GM12878 (cell line): Measurements from ENCODE around the gene NFIX. TPM values are rescaled to one million over a fixed set of nuclear protein-coding genes. Genes with fewer than 3 reads are reported as not detected.

Experiments
- ATF2 ChIP-seq: IDR thresholded peaks from 2 replicates; pipeline ENCODE4 v1.6.1; 2012; ENCODE audit warnings: low read length, inconsistent platforms
- BMI1 ChIP-seq: fragments of 450-650 bp; IDR thresholded peaks from 2 replicates; pipeline ENCODE4 v1.6.1; 2016; ENCODE audit warnings: mild to moderate bottlenecking, moderate library complexity, borderline replicate concordance
- CREB1 ChIP-seq: IDR thresholded peaks from 2 replicates; pipeline ENCODE4 v1.6.1; 2012; ENCODE audit warnings: low read depth, mild to moderate bottlenecking, inconsistent platforms
- DPF2 ChIP-seq: fragments of 450-650 bp; IDR thresholded peaks from 2 replicates; pipeline ENCODE4 v1.6.1; 2017; ENCODE audit warnings: mild to moderate bottlenecking
- EGR1 ChIP-seq, 2 experiments: IDR thresholded peaks; 1 replicate in 1 of 2; 2 replicates in 1 of 2; pipeline ENCODE4 v1.6.1; 2011 to 2012; ENCODE audit warnings: low read depth in 2 of 2, low read length in 2 of 2, borderline replicate concordance in 1 of 2, mild to moderate bottlenecking in 1 of 2, moderate library complexity in 1 of 2
- HDAC2 ChIP-seq: fragments of 200-600 bp; sonication (generic); IDR thresholded peaks from 2 replicates; pipeline ENCODE4 v1.6.1; 2017
- HDGF ChIP-seq: fragments of 450-650 bp; IDR thresholded peaks from 2 replicates; pipeline ENCODE4 v1.6.1; 2016; ENCODE audit warnings: antibody characterized with exemption
- IKZF1 ChIP-seq: fragments of 450-650 bp; conservative IDR thresholded peaks from 2 replicates; pipeline ENCODE4 v1.6.1; 2017; ENCODE audit warnings: antibody characterized with exemption, mild to moderate bottlenecking
- IRF4 ChIP-seq: IDR thresholded peaks from 2 replicates; pipeline ENCODE4 v1.6.1; 2011; ENCODE audit warnings: low read depth, low read length
- MYB ChIP-seq: fragments of 150-350 bp; IDR thresholded peaks from 2 replicates; pipeline ENCODE4 v1.6.1; 2014; ENCODE audit warnings: mild to moderate bottlenecking, low read depth, low read length, borderline replicate concordance
- NFIC ChIP-seq: IDR thresholded peaks from 2 replicates; pipeline ENCODE4 v1.6.1; 2012; ENCODE audit warnings: low read depth, mild to moderate bottlenecking, inconsistent platforms, low read length, moderate library complexity
- NFYB ChIP-seq: IDR thresholded peaks from 2 replicates; pipeline ENCODE4 v1.6.1; 2011; ENCODE audit warnings: low read depth, mild to moderate bottlenecking, low read length, improper control_type of control experiment, moderate library complexity; ENCODE audit not compliant: insufficient read depth
- POLR2AphosphoS5 ChIP-seq: IDR thresholded peaks from 2 replicates; pipeline ENCODE4 v1.6.1; 2011; ENCODE audit warnings: mild to moderate bottlenecking, low read length, inconsistent platforms
- PRDM15 ChIP-seq: fragments of 450-650 bp; formaldehyde crosslinking; IDR thresholded peaks from 2 replicates; pipeline ENCODE4 v1.4.0; 2020; ENCODE audit warnings: mild to moderate bottlenecking, moderate library complexity
- RBBP5 ChIP-seq: fragments of 200-600 bp; sonication (generic); conservative IDR thresholded peaks from 2 replicates; pipeline ENCODE4 v1.6.1; 2016
- RFX5 ChIP-seq: IDR thresholded peaks from 2 replicates; pipeline ENCODE4 v1.6.1; 2011; ENCODE audit warnings: low read depth, low read length, improper control_type of control experiment
- RUNX3 ChIP-seq: IDR thresholded peaks from 2 replicates; pipeline ENCODE4 v1.6.1; 2012; ENCODE audit warnings: low read length, inconsistent platforms
- SMAD5 ChIP-seq: IDR thresholded peaks from 2 replicates; pipeline ENCODE4 v1.6.1; 2016; ENCODE audit warnings: antibody characterized with exemption, low read depth
- SRF ChIP-seq, 2 experiments: IDR thresholded peaks; 2 replicates each; pipeline ENCODE4 v1.6.1; 2011; ENCODE audit warnings: low read depth in 2 of 2, low read length in 2 of 2, mild to moderate bottlenecking in 1 of 2, moderate library complexity in 1 of 2
- STAT1 ChIP-seq: fragments of 450-650 bp; conservative IDR thresholded peaks from 2 replicates; pipeline ENCODE4 v1.6.1; 2014; ENCODE audit warnings: antibody characterized with exemption, mild to moderate bottlenecking
- YBX1 ChIP-seq: fragments of 450-650 bp; IDR thresholded peaks from 2 replicates; pipeline ENCODE4 v1.6.1; 2016; ENCODE audit warnings: antibody characterized with exemption
- ZBTB11 ChIP-seq: fragments of 450-650 bp; formaldehyde crosslinking; IDR thresholded peaks from 2 replicates; pipeline ENCODE4 v1.5.0; 2022; ENCODE audit warnings: mild to moderate bottlenecking, missing genetic modification characterization
- polyA plus RNA-seq, 11 experiments: library from polyadenylated mRNA; depleted of rRNA in 4 of 11; unstranded in 6 of 11; stranded (reverse) in 5 of 11; fragments of >200 nt; fragmentation: Nextera tagmentation in 4 of 11; fragmentation: Illumina TruSeq in 1 of 11; extraction: Ambion mirVana in 4 of 11; extraction: Trizol in 1 of 11; gene quantifications; 1 replicate in 1 of 11; 2 replicates in 10 of 11; pipeline versions ENCODE4 v1.2.1 to v1.2.3, GENCODE V29; 2011 to 2016; ENCODE audit warnings: inconsistent platforms in 2 of 11, missing spikeins in 2 of 11, low read depth in 1 of 11
- total RNA-seq, 4 experiments: library from RNA; depleted of rRNA in 3 of 4; stranded (reverse); fragments of >200 nt in 3 of 4; fragmentation: Illumina TruSeq in 1 of 4; extraction: Trizol in 1 of 4; gene quantifications; 2 replicates each; pipeline versions ENCODE4 v1.2.1 to v1.2.3, GENCODE V29; 2013 to 2021
- TF ChIP-seq, protein P1 (sequence below): IDR thresholded peaks from 2 replicates; pipeline ENCODE4 v1.6.1; 2011; ENCODE audit warnings: mild to moderate bottlenecking, low read depth, low read length, moderate library complexity; ENCODE audit not compliant: insufficient replicate concordance

NFIX gene
- total and polyA plus RNA-seq, 10 of the 15 experiments (the other 5 are each of a cell fraction or from before 2014, with no cell fraction given), result 0.02 to 2.2 (median 0.28) TPM

- TF ChIP-seq IRF4 (peak; percentile 100), DPF2 (peak; percentile 94), SRF (IDR thresholded peaks at IDR 0.05; ENCODE audit: low read depth in 2 of 2, low read length in 2 of 2) (peak in 1 of 2 experiments; percentile 86; a peak in 2 of 4 replicates), NFYB (no peak), MYB (no peak), PRDM15 (no peak), SMAD5 (no peak), RFX5 (no peak), BMI1 (peak; percentile 71; the same call in 1 of the 2 replicates), HDAC2 (no peak), YBX1 (no peak), RBBP5 (no peak), RUNX3 (peak; percentile 100), NFIC (peak; percentile 97; the same call in 1 of the 2 replicates), HDGF (peak; percentile 97), CREB1 (peak; percentile 76), EGR1 (IDR thresholded peaks at IDR 0.05; ENCODE audit: borderline replicate concordance in 1 of 2, low read depth in 2 of 2, low read length in 2 of 2) (peak; percentile 95 to 98), STAT1 (peak; percentile 81; the same call in 1 of the 2 replicates), POLR2AphosphoS5 (peak; percentile 73), ZBTB11 (CRISPR knock-in tag) (no peak), ATF2 (no peak; the same call in 1 of the 2 replicates), IKZF1 (peak; percentile 85)
- TF ChIP-seq, protein P1, sequence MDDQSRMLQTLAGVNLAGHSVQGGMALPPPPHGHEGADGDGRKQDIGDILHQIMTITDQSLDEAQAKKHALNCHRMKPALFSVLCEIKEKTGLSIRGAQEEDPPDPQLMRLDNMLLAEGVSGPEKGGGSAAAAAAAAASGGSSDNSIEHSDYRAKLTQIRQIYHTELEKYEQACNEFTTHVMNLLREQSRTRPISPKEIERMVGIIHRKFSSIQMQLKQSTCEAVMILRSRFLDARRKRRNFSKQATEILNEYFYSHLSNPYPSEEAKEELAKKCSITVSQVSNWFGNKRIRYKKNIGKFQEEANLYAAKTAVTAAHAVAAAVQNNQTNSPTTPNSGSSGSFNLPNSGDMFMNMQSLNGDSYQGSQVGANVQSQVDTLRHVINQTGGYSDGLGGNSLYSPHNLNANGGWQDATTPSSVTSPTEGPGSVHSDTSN, result peak; percentile 47
Measured at GRCh38 chr19:13100031-13100588, 104.8 kb downstream of the NFIX start (continued).
